HCT116 (cell line): ENCODE data around the gene PGRMC1.

ENCODE experiments used
- CBX3 ChIP-seq: IDR thresholded peaks from 2 replicates; pipeline ENCODE4 v1.6.1; 2012; ENCODE audit warnings: low read depth
- EZH2phosphoT487 ChIP-seq: fragments of 200-600 bp; IDR thresholded peaks from 2 replicates; pipeline ENCODE4 v1.6.1; 2018; ENCODE audit warnings: antibody characterized with exemption, borderline replicate concordance
- ZFX ChIP-seq: fragments of 450-650 bp; IDR thresholded peaks from 2 replicates; pipeline ENCODE4 v1.6.1; 2017
- TF ChIP-seq, protein P1 (sequence below), 3 experiments: fragments of 200-600 bp in 1 of 3; sonication (generic) in 1 of 3; IDR thresholded peaks in 2 of 3; conservative IDR thresholded peaks in 1 of 3; 2 replicates each; pipeline ENCODE4 v1.5.1; 2012 to 2017; ENCODE audit warnings: low read depth in 2 of 3, low read length in 2 of 3, antibody characterized with exemption in 1 of 3, borderline replicate concordance in 1 of 3, control low read depth in 1 of 3, mild to moderate bottlenecking in 1 of 3, mixed read lengths in 1 of 3, mixed run types in 1 of 3, moderate library complexity in 1 of 3; ENCODE audit not compliant: insufficient read depth in 1 of 3

DNA sequence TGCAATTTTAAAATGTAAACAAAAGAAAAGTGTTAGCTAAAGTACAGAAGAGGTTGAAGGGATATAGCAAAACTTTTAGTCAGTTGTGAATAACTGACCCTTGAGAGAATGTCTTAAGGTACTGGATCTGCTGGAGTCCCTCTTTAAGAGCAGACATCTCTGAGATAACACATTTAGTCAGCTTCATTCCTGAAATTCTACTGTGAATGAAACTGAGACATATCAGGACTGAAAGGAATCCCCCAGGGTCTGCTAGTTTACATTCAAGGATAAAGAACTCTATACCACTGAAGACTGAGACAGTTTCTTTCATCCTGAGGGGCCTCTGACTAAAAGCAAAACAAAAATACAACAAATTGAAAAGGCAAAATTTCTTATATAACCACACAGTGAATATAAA, 54.4 kb downstream of the PGRMC1 start:
- TF ChIP-seq, protein P1, sequence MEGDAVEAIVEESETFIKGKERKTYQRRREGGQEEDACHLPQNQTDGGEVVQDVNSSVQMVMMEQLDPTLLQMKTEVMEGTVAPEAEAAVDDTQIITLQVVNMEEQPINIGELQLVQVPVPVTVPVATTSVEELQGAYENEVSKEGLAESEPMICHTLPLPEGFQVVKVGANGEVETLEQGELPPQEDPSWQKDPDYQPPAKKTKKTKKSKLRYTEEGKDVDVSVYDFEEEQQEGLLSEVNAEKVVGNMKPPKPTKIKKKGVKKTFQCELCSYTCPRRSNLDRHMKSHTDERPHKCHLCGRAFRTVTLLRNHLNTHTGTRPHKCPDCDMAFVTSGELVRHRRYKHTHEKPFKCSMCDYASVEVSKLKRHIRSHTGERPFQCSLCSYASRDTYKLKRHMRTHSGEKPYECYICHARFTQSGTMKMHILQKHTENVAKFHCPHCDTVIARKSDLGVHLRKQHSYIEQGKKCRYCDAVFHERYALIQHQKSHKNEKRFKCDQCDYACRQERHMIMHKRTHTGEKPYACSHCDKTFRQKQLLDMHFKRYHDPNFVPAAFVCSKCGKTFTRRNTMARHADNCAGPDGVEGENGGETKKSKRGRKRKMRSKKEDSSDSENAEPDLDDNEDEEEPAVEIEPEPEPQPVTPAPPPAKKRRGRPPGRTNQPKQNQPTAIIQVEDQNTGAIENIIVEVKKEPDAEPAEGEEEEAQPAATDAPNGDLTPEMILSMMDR (IDR thresholded peaks at IDR 0.05 in 2 of 3, conservative IDR thresholded peaks at IDR 0.05 in 1 of 3; ENCODE audit: borderline replicate concordance in 1 of 3, insufficient read depth in 1 of 3, low read depth in 2 of 3, low read length in 2 of 3) = no peak
- TF ChIP-seq CBX3 = no peak
- TF ChIP-seq ZFX = no peak
- TF ChIP-seq EZH2phosphoT487 = no peak
